LNCAP (cell line): ENCODE data around the gene MEG3.

Experiments
- CTCF ChIP-seq: fragments of 450-650 bp; IDR thresholded peaks from 2 replicates; pipeline ENCODE4 v1.5.1; 2017; ENCODE audit warnings: mild to moderate bottlenecking

The MEG3 gene

GRCh38 chr14:100819453-100819828 is 6.5 kb upstream of the MEG3 start:
- TF ChIP-seq CTCF = no peak

GRCh38 chr14:100819829-100820475 is 6.0 kb upstream of the MEG3 start:
- no peak for TF ChIP-seq CTCF

- no peak for TF ChIP-seq CTCF
Measured at GRCh38 chr14:100820957-100821356, 5.0 kb upstream of the MEG3 start.

- no peak for TF ChIP-seq CTCF
Measured at GRCh38 chr14:100822013-100822412, 3.9 kb upstream of the MEG3 start.

GRCh38 chr14:100822532-100823296 is 3.2 kb upstream of the MEG3 start:
- no peak for TF ChIP-seq CTCF

GRCh38 chr14:100823413-100824080 is 2.4 kb upstream of the MEG3 start:
- no peak for TF ChIP-seq CTCF

- no peak for TF ChIP-seq CTCF
Measured at GRCh38 chr14:100824091-100824551, 1.8 kb upstream of the MEG3 start.
